A549 (cell line): ENCODE measurements around the gene H1-8. TPM values are rescaled to one million over a fixed set of nuclear protein-coding genes. Genes with fewer than 3 reads are reported as not detected.

Experiments used
- ATAC-seq, 2 experiments: fragments of 200-7000 bp in 1 of 2; fragments of >200 bp in 1 of 2; cut with Nextera tagmentation in 1 of 2; cut with Tn5 transposase in 1 of 2; 3 replicates each; pipeline versions ENCODE4 v1.8.0 to v1.9.1; 2018 to 2020; ENCODE audit warnings: mild to moderate bottlenecking in 1 of 2, moderate library complexity in 1 of 2
- CTCF ChIA-PET: fragments of 300-600 bp; sonication (Branson Sonifier 250); formaldehyde crosslinking; extraction: SDS; loops from one replicate; lab custom pipeline; 2021; ENCODE audit warnings: antibody characterized with exemption, inconsistent platforms; lab: Yijun Ruan, JAX
- POLR2A ChIA-PET: fragments of 350-600 bp; formaldehyde crosslinking; extraction: SDS; loops from one replicate; lab custom pipeline; 2021; ENCODE audit warnings: antibody characterized with exemption, inconsistent platforms; lab: Yijun Ruan, JAX
- DNase-seq, 2 experiments: peaks; one replicate each; pipeline versions ENCODE4 v3.0.0 to v3.0.0-alpha.2; 2011 to 2016; ENCODE audit warnings: low read depth in 1 of 2, low spot score in 1 of 2
- FAIRE-seq: peaks from 2 replicates; lab custom pipeline; 2011; peaks lifted over from hg19 to GRCh38; lab: Jason Lieb, UNC
- H3K27ac ChIP-seq, 2 experiments: fragments of >200 bp; sonication (Bioruptor Twin); formaldehyde crosslinking; 3 replicates each; pipeline ENCODE4 v1.5.1; 2016 to 2017
- H3K4me1 ChIP-seq: fragments of >200 bp; sonication (Bioruptor Twin); formaldehyde crosslinking; 3 replicates; pipeline ENCODE4 v1.6.1; 2016
- H3K4me2 ChIP-seq: fragments of >200 bp; sonication (Bioruptor Twin); formaldehyde crosslinking; 3 replicates; pipeline ENCODE4 v1.6.1; 2016
- H3K4me3 ChIP-seq: fragments of >200 bp; sonication (Bioruptor Twin); formaldehyde crosslinking; 3 replicates; pipeline ENCODE4 v1.5.1; 2016
- H3K9me3 ChIP-seq: fragments of >200 bp; sonication (Bioruptor Twin); formaldehyde crosslinking; 3 replicates; pipeline ENCODE4 v1.6.1; 2016
- CBX2 ChIP-seq: fragments of 200-600 bp; sonication (generic); IDR thresholded peaks from 2 replicates; pipeline ENCODE4 v1.6.1; 2016; ENCODE audit warnings: low read depth, mild to moderate bottlenecking, borderline replicate concordance
- CEBPB ChIP-seq, 2 experiments: fragments of >200 bp in 1 of 2; sonication (Bioruptor Twin) in 1 of 2; formaldehyde crosslinking in 1 of 2; IDR thresholded peaks; 2 replicates each; pipeline ENCODE4 v1.6.1; 2012 to 2016
- E2F6 ChIP-seq: IDR thresholded peaks from 2 replicates; pipeline ENCODE4 v1.6.1; 2012; ENCODE audit warnings: low read depth, borderline replicate concordance
- ESRRA ChIP-seq: fragments of 150-350 bp; IDR thresholded peaks from 2 replicates; pipeline ENCODE4 v1.6.1; 2014; ENCODE audit warnings: mild to moderate bottlenecking, low read length, borderline replicate concordance
- FOSB ChIP-seq: fragments of 250-450 bp; sonication (Bioruptor Pico); IDR thresholded peaks from 2 replicates; pipeline ENCODE4 v1.5.0; 2020; ENCODE audit warnings: mild to moderate bottlenecking, moderate library complexity
- FOSL2 ChIP-seq, 2 experiments: fragments of 450-650 bp in 1 of 2; fragments of >200 bp in 1 of 2; sonication (Bioruptor Twin) in 1 of 2; formaldehyde crosslinking; IDR thresholded peaks; 2 replicates each; pipeline versions ENCODE4 v1.5.0 to v1.6.1; 2016 to 2020; ENCODE audit warnings: mild to moderate bottlenecking in 1 of 2, moderate library complexity in 1 of 2
- HDAC2 ChIP-seq: fragments of 200-600 bp; sonication (generic); IDR thresholded peaks from 2 replicates; pipeline ENCODE4 v1.6.1; 2016
- HEYL ChIP-seq: fragments of 250-450 bp; sonication (Bioruptor Pico); IDR thresholded peaks from 2 replicates; pipeline ENCODE4 v1.8.0; 2021; ENCODE audit warnings: mild to moderate bottlenecking, moderate library complexity
- HOXB5 ChIP-seq: fragments of 250-450 bp; sonication (Bioruptor Pico); IDR thresholded peaks from 2 replicates; pipeline ENCODE4 v1.5.0; 2020; ENCODE audit warnings: mild to moderate bottlenecking, moderate library complexity
- JUNB ChIP-seq: fragments of >200 bp; sonication (Bioruptor Twin); formaldehyde crosslinking; IDR thresholded peaks from 2 replicates; pipeline ENCODE4 v1.6.1; 2016
- KDM5A ChIP-seq: fragments of 200-600 bp; sonication (generic); IDR thresholded peaks from 2 replicates; pipeline ENCODE4 v1.6.1; 2016; ENCODE audit warnings: antibody characterized with exemption, mild to moderate bottlenecking
- MAFK ChIP-seq: fragments of 450-650 bp; IDR thresholded peaks from 2 replicates; pipeline ENCODE4 v1.6.1; 2014; ENCODE audit not compliant: partially characterized antibody
- MYC ChIP-seq: IDR thresholded peaks from 2 replicates; pipeline ENCODE4 v1.6.1; 2012; ENCODE audit warnings: mild to moderate bottlenecking, inconsistent platforms, low read length, improper control_type of control experiment, borderline replicate concordance
- NPAS2 ChIP-seq: fragments of 250-450 bp; sonication (Bioruptor Pico); IDR thresholded peaks from 2 replicates; pipeline ENCODE4 v1.8.0; 2022; ENCODE audit warnings: mild to moderate bottlenecking, moderate library complexity, borderline replicate concordance
- RCOR1 ChIP-seq: fragments of 150-350 bp; IDR thresholded peaks from 2 replicates; pipeline ENCODE4 v1.6.1; 2014; ENCODE audit warnings: antibody characterized with exemption, low read length, low read depth
- SREBF2 ChIP-seq: fragments of 450-650 bp; IDR thresholded peaks from 2 replicates; pipeline ENCODE4 v1.6.1; 2014; ENCODE audit warnings: mild to moderate bottlenecking, moderate library complexity
- ZFP36 ChIP-seq: fragments of 450-650 bp; IDR thresholded peaks from 2 replicates; pipeline ENCODE4 v1.6.1; 2014; ENCODE audit warnings: borderline replicate concordance; ENCODE audit not compliant: partially characterized antibody
- WGBS: methylation state at CpG from one replicate; pipeline ENCODE4 v1.1.6; 2017; ENCODE audit errors: missing lambda C conversion rate; 5-methylcytosine and 5-hydroxymethylcytosine counted together
- polyA plus RNA-seq, 4 experiments: library from polyadenylated mRNA; depleted of rRNA in 3 of 4; stranded (reverse); fragments of >200 nt; fragmentation: RNase III in 1 of 4; extraction: RNeasy Plus Mini Kit Qiagen cat#74134 plus additional on column Dnase treatment in 1 of 4; gene quantifications; 2 replicates in 3 of 4; 3 replicates in 1 of 4; pipeline ENCODE4 v1.2.3, GENCODE V29; 2011 to 2017

Gene H1-8
- polyA plus RNA-seq, 2 of the 4 experiments (the other 2 are of a cell fraction) = not detected

GRCh38 chr3:129549006-129549800 lies 6.2 kb downstream of the H1-8 start:
- no peak for FAIRE-seq
- TF ChIP-seq FOSB (CRISPR knock-in tag) (no peak), HEYL (CRISPR knock-in tag) (no peak), CEBPB (IDR thresholded peaks at IDR 0.05) (no peak), MAFK (no peak), FOSL2 (IDR thresholded peaks at IDR 0.05) (no peak), FOSL2 (CRISPR knock-in tag; IDR thresholded peaks at IDR 0.05) (no peak), NPAS2 (no peak), KDM5A (no peak), ZFP36 (no peak), RCOR1 (no peak), HOXB5 (CRISPR knock-in tag) (no peak)
- POLR2A ChIA-PET = no interaction called here
- 0 out of 3 replicates have a peak overlapping the region, but pooled peaks have one; percentile 26 for H3K4me2 ChIP-seq
- ATAC-seq = peak; percentile 51 to 63; a peak in 3 of 6 replicates
- DNase-seq = peak in 1 of 2 experiments; percentile 24
- no peaks in the 10 kb centered on the region for H3K9me3 ChIP-seq
- H3K27ac ChIP-seq = peak overlapping the region; percentile 30 to 77; a peak in 3 of 6 replicates
- H3K4me3 ChIP-seq = no peak overlapping the region
- CTCF ChIA-PET = interaction anchor here (1.2 kb wide), 1 partner anchor 58 kb away, joined by 3 read pairs; no protein-coding TSS in a partner anchor
- peaks cover 12% of the 10 kb centered on the region for H3K4me1 ChIP-seq
- 82% methylated on average over 16 of the region's 18 CpGs for WGBS

- H3K9me3 ChIP-seq = no peaks in the 10 kb centered on the region
- H3K4me1 ChIP-seq = peaks cover 12% of the 10 kb centered on the region
- H3K27ac ChIP-seq = peak overlapping the region in 1 of 2 experiments; percentile 77; a peak in 3 of 6 replicates
- ATAC-seq = no peak
- 0 out of 3 replicates have a peak overlapping the region, but pooled peaks have one; percentile 26 for H3K4me2 ChIP-seq
- DNase-seq = no peak
- POLR2A ChIA-PET = no interaction called here
- CTCF ChIA-PET = interaction anchor here (0.6 to 1.2 kb wide), 2 partner anchors 59 to 275 kb away, joined by 3 read pairs; no protein-coding TSS in a partner anchor
- 89% methylated on average over 3 of the region's 3 CpGs for WGBS
- H3K4me3 ChIP-seq = no peak overlapping the region
- FAIRE-seq = no peak
- TF ChIP-seq JUNB (no peak), FOSB (CRISPR knock-in tag) (no peak), ESRRA (no peak), SREBF2 (no peak), MYC (no peak), CBX2 (no peak), HDAC2 (no peak), E2F6 (no peak)
- TF ChIP-seq, all 56 proteins: peak for 0
Measured at GRCh38 chr3:129549805-129550204, 6.8 kb downstream of the H1-8 start.

GRCh38 chr3:129552287-129553050 lies 9.5 kb downstream of the H1-8 start:
- Histone ChIP-seq H3K9me3 (no peaks in the 10 kb centered on the region), H3K27ac (peak overlapping the region in 1 of 2 experiments; percentile 10; a peak in 1 of 6 replicates), H3K4me2 (no peak overlapping the region), H3K4me3 (no peak overlapping the region), H3K4me1 (peaks cover 12% of the 10 kb centered on the region)
- no peak for DNase-seq
- 89% methylated on average over 10 of the region's 10 CpGs for WGBS
- ChIA-PET POLR2A (no interaction called here), CTCF (interaction anchor here (0.9 to 1.6 kb wide), 2 partner anchors 14 to 62 kb away, joined by 3 read pairs; no protein-coding TSS in a partner anchor)
- TF ChIP-seq FOSL2 (IDR thresholded peaks at IDR 0.05) = no peak
- TF ChIP-seq FOSL2 (CRISPR knock-in tag; IDR thresholded peaks at IDR 0.05) = no peak
- ATAC-seq = no peak; a peak in 1 of 6 replicates
- FAIRE-seq = no peak
